H4 (cell line): Measurements from ENCODE around the gene OPCML. TPM values are rescaled to one million over a fixed set of nuclear protein-coding genes. Genes with fewer than 3 reads are reported as not detected.

ENCODE experiments used
- DNase-seq: peaks from one replicate; pipeline ENCODE4 v3.0.0-alpha.2; 2015; ENCODE audit warnings: low spot score
- total RNA-seq: library from RNA; depleted of rRNA; stranded (reverse); fragments of >200 nt; shearing (Covaris generic); gene quantifications from 2 replicates; pipeline ENCODE4 v1.2.3, GENCODE V29; 2014

OPCML gene
- total RNA-seq, 1 experiment from 2014 or later, result 0.12 TPM

DNA sequence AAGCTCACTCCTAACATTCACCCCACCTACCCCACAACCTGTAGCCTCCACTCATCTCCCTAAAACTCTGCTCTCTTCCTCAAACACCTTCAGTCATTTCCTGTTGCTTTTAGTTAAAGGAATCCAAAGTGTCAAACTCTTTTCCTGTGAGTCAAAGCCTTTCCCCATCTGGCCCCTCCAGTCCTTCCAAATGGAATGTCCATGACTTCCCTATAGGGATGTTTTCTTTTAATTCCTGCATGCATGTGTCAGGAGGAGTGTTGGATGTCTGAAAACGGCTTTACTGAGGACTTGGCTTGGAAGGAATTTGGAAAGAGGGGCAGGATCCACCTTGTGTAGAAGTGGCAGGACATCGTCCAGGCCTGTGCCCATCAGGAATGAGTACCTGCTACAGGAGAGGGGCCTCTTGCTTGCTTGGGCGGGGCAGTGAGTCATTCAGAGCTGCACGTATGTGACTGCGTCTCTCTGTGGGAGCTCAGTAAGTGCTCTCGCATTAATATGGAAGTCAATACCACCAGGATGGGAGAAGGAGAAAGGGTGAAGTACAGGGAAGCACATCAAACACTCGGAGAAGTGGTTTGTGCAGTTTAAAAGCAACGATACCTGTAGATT is 491.9 kb downstream of the OPCML start:
- no peak for DNase-seq

DNA sequence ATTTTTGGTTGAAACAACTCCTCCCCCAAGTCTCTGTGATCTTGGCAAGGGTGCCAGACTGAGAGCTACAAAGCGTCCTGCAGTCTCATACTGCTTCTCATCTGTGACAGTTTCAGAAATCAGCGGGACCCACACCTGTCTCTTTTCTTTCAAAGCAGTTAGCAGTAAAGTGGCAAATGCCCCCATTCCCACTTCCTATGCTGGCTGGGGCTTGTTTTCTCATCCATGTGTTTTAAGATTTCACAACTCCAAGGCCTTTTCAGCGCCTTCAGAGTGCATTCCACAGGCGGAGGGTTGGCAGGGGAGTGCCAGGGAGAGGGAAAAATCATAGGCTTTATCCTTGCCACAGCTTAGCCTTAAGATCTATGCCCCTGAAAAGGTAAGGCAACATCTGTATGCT is 493.5 kb downstream of the OPCML start:
- no peak for DNase-seq

DNA sequence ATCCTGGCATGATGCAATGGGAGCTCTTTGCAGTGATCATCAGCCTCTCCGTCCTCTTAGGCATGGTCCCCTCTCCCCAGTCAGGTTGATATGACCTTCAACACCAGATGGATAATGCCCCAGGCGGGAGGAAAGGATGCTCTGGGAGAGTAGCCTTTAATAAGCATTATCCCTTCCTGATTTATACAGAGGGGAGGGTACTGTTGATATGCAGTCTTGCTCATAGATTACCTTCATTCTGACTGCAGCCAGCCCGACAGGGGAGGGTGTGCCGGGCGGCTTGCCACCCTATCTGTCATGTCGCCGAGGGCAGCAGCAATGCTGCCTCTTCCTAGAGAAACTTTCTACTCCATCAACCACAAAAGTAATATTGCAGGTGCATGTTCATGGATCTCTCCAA is 497.4 kb downstream of the OPCML start:
- no peak for DNase-seq

DNA sequence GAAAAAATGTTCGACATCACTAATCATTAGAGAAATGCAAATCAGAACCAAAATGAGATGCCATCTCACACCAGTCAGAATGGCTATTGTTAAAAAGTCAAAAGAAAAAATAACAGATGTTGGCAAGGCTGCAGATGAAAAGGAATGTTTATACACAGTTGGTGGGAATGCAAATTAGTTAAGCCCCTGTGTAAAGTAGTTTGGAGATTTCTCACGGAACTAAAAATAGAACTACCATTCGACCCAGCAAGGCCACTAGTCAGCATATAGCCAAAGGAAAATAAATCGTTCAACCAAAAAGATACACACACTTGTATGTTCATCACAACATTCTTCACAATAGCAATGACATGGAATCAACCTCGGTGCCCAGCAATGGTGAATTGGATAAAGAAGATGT is 503.2 kb downstream of the OPCML start:
- DNase-seq, result no peak

DNA sequence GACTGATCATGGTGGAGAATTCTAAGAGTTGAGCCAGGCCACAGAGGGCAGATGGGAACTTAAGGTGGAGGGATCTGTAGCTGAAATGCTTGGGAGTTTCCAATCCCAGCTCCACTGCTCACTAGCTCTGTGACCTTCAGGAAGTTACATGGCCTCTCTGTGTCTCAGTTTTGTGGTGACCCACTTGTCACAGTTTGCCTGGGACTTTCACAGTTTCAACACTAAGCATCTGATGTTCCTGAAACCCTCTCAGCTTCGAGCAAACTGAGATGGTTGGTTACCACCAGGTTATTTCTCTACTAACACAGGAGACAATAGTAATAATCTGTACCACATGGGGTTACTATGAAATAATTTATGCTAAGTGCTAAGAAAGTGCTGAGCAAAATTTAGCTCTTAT is 505.3 kb downstream of the OPCML start:
- DNase-seq, result no peak

DNA sequence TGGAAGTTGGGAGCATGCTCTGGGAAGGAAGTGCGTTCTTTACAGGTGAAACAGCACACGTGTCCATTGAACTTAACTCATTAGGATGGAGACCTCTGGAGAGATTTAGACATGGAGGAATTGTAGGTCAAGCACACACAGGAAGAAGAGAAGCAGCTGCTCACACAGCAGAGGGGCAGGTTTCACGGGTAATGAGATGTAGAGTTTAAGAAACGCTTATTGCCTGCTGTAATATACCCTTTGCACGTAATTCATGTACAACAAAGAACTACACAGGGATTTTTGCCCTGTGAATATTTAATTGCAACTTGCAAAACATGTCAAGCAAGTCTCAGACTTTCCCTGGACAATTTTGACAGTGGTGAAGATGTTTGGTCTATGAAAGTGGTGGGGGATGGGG is 508.0 kb downstream of the OPCML start:
- no peak for DNase-seq

DNA sequence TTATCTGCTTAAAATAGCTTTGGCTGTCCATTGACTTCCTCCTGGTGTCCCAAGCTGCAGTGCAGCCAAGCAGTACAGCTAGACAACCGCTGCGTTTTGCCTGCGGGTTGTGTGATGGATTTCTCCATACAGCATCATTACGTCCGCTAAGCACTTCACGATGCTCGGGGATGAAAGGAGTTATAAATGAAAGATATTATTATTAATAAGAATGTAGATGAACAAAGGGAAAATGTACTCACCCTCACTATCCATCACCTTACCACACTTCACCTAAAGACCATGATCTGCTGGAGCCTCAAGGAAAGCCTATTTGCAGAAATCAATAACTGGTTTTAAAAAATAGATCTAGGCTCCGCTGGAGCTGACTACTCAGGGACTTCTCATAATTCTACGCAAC is 509.1 kb downstream of the OPCML start:
- no peak for DNase-seq

DNA sequence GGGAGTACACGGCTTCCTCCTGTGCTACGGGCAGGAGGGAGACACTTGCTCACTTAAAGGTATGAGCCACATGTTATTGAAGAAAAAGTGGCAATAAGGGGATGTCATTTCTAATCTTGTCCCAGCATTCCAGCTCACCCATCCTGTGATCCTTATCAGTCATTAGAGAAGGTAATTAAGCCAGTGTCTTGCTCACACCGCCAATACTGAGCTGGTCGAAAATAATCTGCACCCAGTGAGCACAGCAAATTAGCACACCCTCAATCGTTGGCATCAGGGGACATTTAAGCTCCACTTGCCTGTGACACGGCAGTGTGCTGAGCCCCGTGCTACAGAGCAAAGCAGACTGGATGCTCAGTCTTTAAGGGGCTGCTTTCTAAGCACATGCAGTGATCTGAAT is 510.7 kb downstream of the OPCML start:
- DNase-seq, result no peak

DNA sequence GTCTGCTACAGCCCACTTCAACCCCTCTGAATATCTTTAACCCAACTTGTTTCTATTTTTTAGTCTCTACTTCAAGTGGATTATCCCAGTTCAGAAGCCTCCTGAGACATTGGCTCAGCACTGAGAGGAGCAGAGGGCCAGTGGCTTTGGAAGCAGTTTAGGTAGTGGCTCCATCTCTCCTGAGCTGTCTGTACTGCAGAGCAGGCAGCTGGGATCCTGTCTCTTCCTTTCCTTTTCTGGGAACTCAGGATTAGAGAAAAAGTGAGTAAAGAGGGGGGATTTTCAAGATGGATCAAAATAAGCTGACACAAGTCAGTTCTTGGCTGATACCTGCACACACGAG is 512.0 kb downstream of the OPCML start:
- no peak for DNase-seq

DNA sequence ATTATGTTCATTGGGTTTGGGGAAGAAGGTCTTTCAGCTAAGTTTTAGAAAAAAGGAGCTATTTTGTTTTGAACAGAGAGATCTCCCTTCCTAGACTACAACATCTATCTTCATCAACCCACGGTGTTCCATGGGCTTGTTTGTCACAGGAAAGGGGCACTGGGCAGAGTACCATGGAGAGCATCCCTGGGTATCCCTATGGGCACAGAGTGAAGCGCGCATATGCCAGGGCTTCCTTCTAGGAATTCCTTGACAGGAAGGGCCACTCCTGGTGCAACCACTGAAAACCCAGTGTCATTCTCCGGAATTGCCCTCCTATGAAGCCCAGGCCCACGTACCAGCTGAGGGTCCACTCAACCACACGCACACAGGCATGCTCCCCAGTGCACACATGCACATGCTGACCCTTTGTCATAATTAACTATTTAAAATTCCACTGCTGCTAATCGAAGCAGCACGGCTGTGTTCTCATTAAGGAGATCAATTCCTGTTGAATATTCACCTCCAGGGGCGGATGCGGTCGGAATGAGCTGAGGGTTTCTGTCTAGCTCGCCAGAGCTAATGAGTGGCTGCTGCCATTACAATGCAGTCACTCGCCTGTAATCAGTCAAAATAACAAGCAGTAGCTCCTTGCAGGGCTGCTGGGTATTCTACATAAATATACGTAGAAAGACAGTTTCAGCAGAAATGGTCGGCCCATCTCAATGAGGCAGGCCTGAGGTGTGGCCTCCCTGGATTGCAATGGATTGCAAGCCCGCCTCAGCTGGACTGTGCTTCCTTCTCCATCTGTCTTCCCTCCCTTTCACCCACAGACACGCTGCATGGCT is 512.5 kb downstream of the OPCML start:
- DNase-seq, result no peak

DNA sequence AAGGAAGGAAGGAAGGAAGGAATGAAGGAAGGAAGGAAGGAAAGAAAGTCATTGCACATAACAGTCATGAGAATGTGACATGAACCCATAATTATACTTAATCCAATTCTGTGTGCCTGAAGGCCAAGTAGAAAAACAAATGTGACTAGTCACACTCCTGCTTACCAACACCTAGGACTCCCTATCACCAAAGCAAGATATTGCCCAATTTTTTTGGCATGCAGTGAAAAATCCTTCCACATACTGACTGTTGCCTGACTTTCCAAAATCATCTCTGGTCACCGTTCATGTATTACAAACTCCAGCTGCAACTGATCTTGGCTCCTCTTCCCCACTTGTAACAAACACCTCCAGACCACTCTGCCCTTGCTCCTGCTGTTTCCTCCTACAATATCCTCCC is 516.8 kb downstream of the OPCML start:
- DNase-seq, result no peak

DNA sequence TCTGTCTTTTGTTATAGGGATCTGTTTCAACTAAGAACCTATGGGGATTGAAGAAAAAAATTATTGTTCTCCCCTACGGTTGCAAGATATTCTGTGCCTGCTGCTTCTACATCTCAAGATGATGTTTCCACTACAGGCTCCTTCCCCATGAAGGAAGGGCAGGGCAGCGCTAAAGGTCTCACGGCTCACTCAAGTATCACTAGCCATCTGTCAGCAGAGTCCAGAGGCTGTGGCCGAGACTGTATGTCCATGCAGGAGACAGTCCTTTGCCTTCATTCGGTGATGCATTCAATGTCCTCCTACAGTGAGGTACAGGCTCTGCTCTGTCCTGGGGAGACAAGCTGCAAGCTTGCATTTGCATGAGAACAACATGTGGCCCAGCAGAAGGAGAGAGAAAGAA is 518.0 kb downstream of the OPCML start:
- DNase-seq, result no peak

DNA sequence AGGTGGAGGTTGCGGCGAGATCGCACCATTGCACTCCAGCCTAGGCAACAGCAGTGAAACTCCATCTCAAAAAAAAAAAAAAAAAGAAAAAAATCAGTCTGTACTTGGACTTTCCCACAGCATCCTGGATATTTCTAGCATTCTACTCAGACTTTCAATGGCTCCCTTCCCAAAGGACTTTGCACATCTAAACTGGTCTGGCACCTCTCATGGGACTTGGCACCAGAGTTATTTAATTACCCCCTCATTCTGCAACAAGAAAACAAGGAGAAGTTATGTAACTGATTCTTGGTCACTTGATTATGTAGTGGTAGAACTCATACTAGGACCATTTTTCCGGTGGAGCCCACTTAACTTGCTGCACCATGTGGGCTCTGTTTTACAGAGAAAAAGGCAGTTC is 519.5 kb downstream of the OPCML start:
- DNase-seq, result no peak

DNA sequence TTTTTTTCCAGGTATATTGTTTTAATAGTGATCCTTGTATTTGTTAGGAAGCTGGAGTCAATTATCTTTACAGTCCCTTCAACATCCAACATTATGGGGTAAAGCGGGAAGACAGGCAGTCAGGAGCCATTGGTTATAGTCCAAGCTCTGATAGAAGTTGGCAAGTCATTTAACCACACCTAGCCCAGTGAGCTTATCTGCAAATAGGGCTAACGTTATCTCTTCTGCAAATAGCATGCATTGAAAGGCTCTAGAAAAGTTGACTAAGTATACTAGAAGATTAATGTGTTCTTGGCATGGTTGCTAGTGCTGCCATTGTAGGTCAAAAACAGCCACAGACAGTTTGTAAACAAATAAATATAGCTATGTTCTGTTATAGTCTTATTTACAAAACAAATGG is 520.7 kb downstream of the OPCML start:
- no peak for DNase-seq

DNA sequence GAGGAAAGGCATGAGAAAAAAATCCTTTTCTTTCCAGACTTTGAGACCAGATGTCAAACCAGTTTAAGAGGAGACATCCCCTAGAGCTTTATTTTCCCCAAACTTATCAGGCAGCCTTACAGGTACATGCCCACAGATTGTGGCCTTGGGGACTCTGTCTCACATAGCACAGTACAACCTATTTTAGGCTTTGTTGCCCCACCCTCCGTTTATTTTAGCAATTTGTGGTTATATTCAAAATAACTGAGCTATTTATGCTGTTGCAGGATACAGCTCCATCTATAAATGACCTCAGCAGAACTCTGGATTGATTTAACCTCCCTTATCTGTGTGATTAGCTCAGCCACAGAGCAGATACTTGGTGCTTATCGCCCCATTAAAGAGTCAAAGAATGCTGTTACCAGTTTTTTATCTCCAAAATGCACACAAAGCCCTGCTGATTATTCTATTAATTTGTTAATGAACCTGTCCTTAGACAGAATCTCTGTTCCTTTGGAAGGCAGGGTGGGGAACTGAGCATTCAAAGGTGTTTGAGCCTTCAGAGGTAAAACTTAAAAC is 525.2 kb downstream of the OPCML start:
- DNase-seq, result no peak

DNA sequence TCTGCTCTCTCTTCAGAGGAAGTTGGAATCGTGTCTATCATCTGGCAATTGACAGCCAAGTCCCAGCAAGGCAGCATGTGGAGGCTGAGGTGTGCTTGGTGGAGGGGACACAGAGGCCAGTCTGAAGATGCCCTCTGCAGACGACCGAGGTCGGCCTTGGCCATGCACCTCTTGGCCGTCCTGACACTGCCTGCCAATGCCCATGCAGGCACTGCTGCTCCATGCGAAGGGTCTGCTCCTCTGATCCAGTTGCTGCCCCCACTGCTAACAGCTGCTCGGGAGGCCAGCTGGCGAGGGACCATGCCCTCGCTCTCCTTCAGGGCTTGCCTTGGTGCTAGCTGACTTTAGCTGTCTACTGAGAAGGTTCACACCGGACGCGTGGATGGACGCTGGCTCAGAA is 527.9 kb downstream of the OPCML start:
- no peak for DNase-seq

DNA sequence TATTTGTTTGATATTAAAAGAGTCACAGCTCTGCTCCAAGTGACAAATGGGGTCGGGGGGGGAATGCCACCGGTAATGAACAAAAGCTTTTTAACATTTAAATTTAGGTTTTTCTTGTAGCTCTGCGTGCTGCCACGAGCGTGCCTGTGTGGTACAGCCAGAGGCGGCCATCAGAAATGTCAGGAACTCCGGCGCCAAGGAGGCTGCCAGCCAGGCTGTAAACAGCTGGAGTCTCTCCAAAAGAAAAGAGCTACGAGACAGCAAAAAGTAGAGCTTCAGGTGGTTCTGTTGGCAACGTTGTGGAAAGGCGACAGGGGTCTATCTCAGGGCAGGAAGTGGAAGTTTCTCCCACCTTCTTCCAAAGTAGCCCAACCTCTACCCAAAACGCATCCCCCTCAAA is 532.8 kb downstream of the OPCML start:
- no peak for DNase-seq

DNA sequence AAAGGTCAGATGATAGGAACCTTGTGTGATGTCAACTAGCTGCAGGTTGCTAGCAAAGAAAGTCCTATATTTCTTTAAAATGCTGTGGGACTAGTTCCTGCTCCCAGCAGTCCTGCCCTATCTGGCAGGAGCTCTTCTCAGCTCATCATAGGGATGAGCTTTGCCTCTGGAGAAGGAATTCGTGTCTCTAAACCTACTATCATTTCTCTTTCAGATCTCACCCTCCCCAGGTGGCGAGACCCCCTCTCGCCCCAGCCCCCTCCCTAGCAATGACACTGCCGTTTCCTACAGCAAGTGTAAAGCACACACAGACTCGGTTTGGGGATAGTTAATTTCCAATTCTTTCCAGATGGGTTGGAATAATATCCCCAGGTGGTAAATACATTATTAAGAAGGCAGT is 533.3 kb downstream of the OPCML start:
- no peak for DNase-seq

DNA sequence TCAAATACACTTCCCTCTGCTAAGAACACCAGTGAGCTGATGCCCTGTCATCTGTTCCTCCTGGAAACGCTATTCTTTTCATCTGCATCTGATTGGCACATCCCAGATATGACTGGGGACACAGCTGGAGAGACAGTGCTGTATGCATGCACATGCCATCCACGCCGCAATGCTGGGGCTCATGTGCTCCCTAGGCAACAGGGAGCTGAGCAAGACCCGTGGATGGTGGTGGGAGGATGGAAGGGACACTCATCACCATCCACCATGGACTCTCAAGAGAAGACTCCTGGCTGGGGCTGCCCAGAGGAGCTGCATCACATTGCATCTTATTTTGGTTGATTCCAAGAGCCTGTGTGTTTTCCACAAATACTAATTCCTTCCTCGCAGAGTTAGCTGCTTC is 534.9 kb downstream of the OPCML start:
- DNase-seq, result no peak

DNA sequence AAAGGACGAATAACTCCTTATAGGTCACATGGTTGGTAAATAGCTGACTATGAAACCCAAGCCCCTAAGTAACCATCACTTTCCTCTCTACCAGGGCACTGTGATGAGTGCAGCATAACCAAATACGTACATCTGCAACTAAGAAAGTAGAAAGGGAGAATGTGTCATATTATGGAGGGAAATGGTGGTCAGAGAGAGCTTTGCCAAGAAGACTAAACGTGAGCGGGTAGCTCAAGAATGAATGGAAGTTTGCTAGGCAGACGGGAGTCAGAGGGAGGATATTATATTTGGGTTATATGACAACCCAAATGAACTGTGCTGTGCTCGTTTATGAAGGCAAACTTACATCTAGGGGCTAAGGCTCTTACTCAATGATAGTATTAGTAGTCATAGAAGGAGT is 537.3 kb downstream of the OPCML start:
- DNase-seq, result no peak

DNA sequence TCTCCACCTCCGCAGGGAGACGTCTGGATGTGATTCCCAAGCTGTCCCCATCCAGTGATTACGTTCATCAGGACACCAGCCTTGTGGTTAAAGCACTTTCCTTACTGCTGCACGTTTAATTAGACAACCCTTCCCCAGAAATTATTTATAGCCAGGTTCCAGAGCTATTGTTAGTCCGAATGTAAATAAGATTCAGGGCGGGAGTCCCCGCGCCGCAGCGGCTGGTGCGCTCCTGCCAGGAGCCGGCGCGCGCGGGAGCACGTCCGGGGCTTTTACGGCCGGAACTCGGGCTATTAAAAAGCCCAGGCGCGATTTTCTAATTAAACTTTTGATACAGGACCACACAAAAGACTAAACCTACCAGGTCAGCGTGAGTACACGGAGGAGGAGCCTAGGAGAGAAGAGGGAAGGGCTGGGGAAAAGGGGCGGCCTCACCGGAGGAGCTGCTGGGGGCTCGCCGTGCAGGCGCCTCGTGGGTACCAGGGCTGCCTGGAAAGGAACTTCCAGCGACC is 538.3 kb downstream of the OPCML start:
- DNase-seq, result no peak

DNA sequence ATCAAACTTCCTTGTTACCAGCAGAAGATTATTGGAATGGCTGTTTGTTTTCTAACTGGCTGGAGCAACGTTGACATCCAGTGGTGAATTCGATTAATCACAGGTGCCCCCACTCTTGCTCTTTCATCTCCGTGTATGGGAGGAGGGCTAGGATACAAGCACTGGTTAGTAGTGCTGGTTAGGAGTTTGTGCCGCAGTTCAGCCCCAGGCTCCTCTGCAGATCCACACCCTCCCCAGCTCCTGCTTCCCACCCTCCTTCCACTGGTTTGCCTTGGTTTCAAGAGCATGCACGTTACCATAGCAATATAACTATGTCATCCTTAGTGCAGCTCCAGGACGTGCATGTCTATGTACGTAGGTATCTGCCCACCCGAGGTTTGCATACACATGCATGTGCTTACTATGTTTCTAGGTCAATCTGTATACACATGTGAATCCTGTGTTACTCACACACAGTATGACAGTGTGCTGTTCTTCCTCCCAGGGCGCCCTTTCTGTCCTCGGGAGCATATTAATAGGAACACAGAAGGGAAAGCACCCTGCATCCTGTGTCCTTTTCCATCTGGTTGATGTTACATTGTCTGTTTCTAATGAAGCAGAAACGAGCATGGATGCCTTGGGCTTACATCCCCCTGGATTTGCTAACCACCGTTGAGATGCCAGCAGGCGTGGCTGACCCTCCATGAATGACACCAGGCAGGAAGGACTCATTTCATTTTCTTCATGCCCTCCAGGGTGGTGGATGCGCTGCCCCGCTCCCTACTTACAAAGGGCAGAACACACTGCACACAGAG is 539.3 kb downstream of the OPCML start:
- DNase-seq, result no peak

DNA sequence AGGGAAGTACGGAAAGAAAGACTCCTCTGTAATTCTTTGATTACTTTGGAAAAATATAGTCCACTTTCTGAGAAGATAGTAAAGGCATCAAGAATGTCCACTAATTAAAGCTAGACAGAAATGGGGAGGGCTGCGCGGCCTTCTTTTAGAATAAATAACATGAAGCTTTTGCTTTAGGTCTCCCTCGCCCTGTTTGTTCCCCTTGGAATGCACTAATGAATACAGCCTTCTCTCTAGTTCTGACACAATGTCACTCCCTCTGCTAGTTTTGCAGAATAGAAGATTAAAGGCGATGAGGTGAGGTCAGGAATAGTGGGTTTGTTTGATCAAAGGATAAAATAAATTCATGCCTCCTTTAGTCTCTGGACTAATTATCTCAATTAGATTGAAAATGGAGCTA is 543.9 kb downstream of the OPCML start:
- DNase-seq, result no peak
